Breast epithelium (tissue), 3 donors: ENCODE data around the gene ATP2B1.

Experiments used
- POLR2A ChIP-seq: fragments of 450-650 bp; IDR thresholded peaks from one replicate; pipeline ENCODE4 v1.6.1; 2016; ENCODE audit warnings: antibody characterized with exemption, mild to moderate bottlenecking, moderate library complexity
- POLR2AphosphoS5 ChIP-seq, 3 donors: sonication (generic); formaldehyde crosslinking; IDR thresholded peaks; one replicate each; pipeline ENCODE4 v1.6.1; 2017; ENCODE audit warnings: antibody characterized with exemption in 3 of 3
- TF ChIP-seq, protein P1 (sequence below), 3 donors: fragments of 450-650 bp; IDR thresholded peaks; one replicate each; pipeline ENCODE4 v1.5.1; 2016 to 2017; ENCODE audit warnings: antibody characterized with exemption in 3 of 3, mild to moderate bottlenecking in 3 of 3, moderate library complexity in 3 of 3

DNA sequence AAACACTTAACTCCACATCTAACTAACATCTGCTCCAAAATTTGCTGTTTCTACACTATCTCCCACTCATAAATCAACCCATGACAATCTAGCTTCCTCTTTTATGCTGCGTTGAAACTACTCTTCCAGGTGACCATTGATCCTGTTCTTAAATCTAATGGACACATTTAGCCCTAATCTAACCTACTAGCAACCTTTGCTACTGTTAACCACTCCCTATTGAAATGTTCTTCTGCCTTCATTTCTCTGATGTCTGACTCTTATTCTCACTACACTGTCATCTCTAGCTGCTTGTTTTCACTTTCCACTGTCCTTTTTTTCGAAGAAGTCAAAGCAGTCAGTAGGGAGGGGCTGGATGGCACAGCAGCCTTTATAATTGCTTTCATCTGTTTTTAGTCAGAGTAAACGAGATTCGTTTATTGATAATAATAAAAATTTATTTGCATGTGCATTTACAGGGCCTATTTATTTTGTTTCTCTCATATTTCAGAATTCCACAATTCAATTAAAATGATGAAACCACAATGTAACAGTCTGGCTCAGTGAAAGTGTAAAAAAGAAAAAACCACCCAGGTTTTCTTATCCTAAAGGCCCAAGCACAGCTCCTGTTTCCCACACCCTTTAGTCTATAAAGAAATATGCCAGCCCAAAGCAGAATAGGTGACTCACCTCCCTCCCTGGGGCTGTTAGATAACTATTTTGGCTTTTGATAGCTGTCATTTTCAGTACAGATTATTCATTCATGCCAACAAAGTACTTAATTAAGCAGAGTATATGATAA lies 44.9 kb downstream of the ATP2B1 start:
- TF ChIP-seq POLR2AphosphoS5 (IDR thresholded peaks at IDR 0.05) (no peak), POLR2A (no peak)
- TF ChIP-seq, protein P1, sequence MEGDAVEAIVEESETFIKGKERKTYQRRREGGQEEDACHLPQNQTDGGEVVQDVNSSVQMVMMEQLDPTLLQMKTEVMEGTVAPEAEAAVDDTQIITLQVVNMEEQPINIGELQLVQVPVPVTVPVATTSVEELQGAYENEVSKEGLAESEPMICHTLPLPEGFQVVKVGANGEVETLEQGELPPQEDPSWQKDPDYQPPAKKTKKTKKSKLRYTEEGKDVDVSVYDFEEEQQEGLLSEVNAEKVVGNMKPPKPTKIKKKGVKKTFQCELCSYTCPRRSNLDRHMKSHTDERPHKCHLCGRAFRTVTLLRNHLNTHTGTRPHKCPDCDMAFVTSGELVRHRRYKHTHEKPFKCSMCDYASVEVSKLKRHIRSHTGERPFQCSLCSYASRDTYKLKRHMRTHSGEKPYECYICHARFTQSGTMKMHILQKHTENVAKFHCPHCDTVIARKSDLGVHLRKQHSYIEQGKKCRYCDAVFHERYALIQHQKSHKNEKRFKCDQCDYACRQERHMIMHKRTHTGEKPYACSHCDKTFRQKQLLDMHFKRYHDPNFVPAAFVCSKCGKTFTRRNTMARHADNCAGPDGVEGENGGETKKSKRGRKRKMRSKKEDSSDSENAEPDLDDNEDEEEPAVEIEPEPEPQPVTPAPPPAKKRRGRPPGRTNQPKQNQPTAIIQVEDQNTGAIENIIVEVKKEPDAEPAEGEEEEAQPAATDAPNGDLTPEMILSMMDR (IDR thresholded peaks at IDR 0.05), result no peak
